H9 (cell line): Measurements from ENCODE around the gene DGLUCY. TPM values are rescaled to one million over a fixed set of nuclear protein-coding genes. Genes with fewer than 3 reads are reported as not detected.

Source experiments
- DNase-seq: peaks from one replicate; pipeline ENCODE4 v3.0.0-alpha.2; 2017
- H2AFZ ChIP-seq: one replicate; pipeline ENCODE4 v1.6.1; 2013; ENCODE audit warnings: mild to moderate bottlenecking, low read length, control low read depth, moderate library complexity
- H2AK5ac ChIP-seq: 2 replicates; pipeline ENCODE4 v1.6.1; 2013; ENCODE audit warnings: low read length, control low read depth, mixed read lengths; ENCODE audit not compliant: insufficient read length
- H2BK120ac ChIP-seq: one replicate; pipeline ENCODE4 v1.6.1; 2013; ENCODE audit warnings: low read depth, mild to moderate bottlenecking, low read length, control low read depth, inconsistent platforms; ENCODE audit not compliant: poor library complexity, severe bottlenecking
- H2BK12ac ChIP-seq: 2 replicates; pipeline ENCODE4 v1.6.1; 2013; ENCODE audit warnings: low read length, control low read depth, mixed read lengths, low read depth; ENCODE audit not compliant: insufficient read length
- H2BK15ac ChIP-seq: 2 replicates; pipeline ENCODE4 v1.6.1; 2013; ENCODE audit warnings: low read depth, low read length, control low read depth
- H2BK20ac ChIP-seq: one replicate; pipeline ENCODE4 v1.6.1; 2013; ENCODE audit warnings: low read depth, mild to moderate bottlenecking, low read length, control low read depth, inconsistent platforms; ENCODE audit not compliant: poor library complexity, severe bottlenecking
- H2BK5ac ChIP-seq: 2 replicates; pipeline ENCODE4 v1.6.1; 2013; ENCODE audit warnings: low read length, control low read depth, mixed read lengths; ENCODE audit not compliant: insufficient read length
- H3K14ac ChIP-seq: 2 replicates; pipeline ENCODE4 v1.6.1; 2013; ENCODE audit warnings: low read length, control low read depth; ENCODE audit not compliant: insufficient read depth
- H3K18ac ChIP-seq: 2 replicates; pipeline ENCODE4 v1.6.1; 2013; ENCODE audit warnings: low read depth, mild to moderate bottlenecking, mixed read lengths, low read length, control low read depth; ENCODE audit not compliant: insufficient read length
- H3K23ac ChIP-seq: 2 replicates; pipeline ENCODE4 v1.6.1; 2013; ENCODE audit warnings: low read length, control low read depth, mixed read lengths, low read depth; ENCODE audit not compliant: insufficient read length
- H3K23me2 ChIP-seq: 2 replicates; pipeline ENCODE4 v1.6.1; 2013; ENCODE audit warnings: low read depth, mild to moderate bottlenecking, mixed read lengths, low read length, control low read depth; ENCODE audit not compliant: insufficient read length, poor library complexity, severe bottlenecking
- H3K27ac ChIP-seq: 2 replicates; pipeline ENCODE4 v1.5.1; 2013; ENCODE audit warnings: low read length, control low read depth, mixed read lengths, low read depth; ENCODE audit not compliant: insufficient read length
- H3K27me3 ChIP-seq: 2 replicates; pipeline ENCODE4 v1.6.1; 2013; ENCODE audit warnings: low read length, control low read depth, inconsistent platforms; ENCODE audit not compliant: insufficient read depth
- H3K4ac ChIP-seq: 2 replicates; pipeline ENCODE4 v1.6.1; 2013; ENCODE audit warnings: low read depth, mild to moderate bottlenecking, control low read depth, inconsistent platforms, low read length, moderate library complexity
- H3K4me1 ChIP-seq: 2 replicates; pipeline ENCODE4 v1.6.1; 2013; ENCODE audit warnings: low read length, control low read depth, inconsistent platforms; ENCODE audit not compliant: insufficient read depth
- H3K4me2 ChIP-seq: 2 replicates; pipeline ENCODE4 v1.6.1; 2013; ENCODE audit warnings: low read length, control low read depth, mixed read lengths; ENCODE audit not compliant: insufficient read length, insufficient read depth
- H3K56ac ChIP-seq: 2 replicates; pipeline ENCODE4 v1.6.1; 2013; ENCODE audit warnings: low read depth, mild to moderate bottlenecking, mixed read lengths, low read length, control low read depth; ENCODE audit not compliant: insufficient read length
- H3K79me1 ChIP-seq: 2 replicates; pipeline ENCODE4 v1.6.1; 2013; ENCODE audit warnings: low read depth, mild to moderate bottlenecking, moderate library complexity, low read length, control low read depth, inconsistent platforms; ENCODE audit not compliant: insufficient read depth, poor library complexity, severe bottlenecking
- H3K79me2 ChIP-seq: 2 replicates; pipeline ENCODE4 v1.6.1; 2013; ENCODE audit warnings: low read length, control low read depth, inconsistent platforms; ENCODE audit not compliant: insufficient read depth
- H3K9ac ChIP-seq: 2 replicates; pipeline ENCODE4 v1.6.1; 2013; ENCODE audit warnings: low read length, control low read depth, mixed read lengths; ENCODE audit not compliant: insufficient read length; ENCODE audit errors: extremely low read depth
- H3K9me3 ChIP-seq: one replicate; pipeline ENCODE4 v1.6.1; 2013; ENCODE audit warnings: low read depth, low read length, inconsistent platforms; ENCODE audit not compliant: control insufficient read depth
- H3T11ph ChIP-seq: one replicate; pipeline ENCODE4 v1.6.1; 2013; ENCODE audit warnings: mild to moderate bottlenecking, low read length, control low read depth, inconsistent platforms
- H4K20me1 ChIP-seq: one replicate; pipeline ENCODE4 v1.6.1; 2013; ENCODE audit not compliant: control insufficient read depth, insufficient read length, insufficient read depth
- H4K5ac ChIP-seq: 2 replicates; pipeline ENCODE4 v1.6.1; 2013; ENCODE audit warnings: low read depth, mild to moderate bottlenecking, mixed read lengths, low read length, control low read depth; ENCODE audit not compliant: insufficient read length
- H4K8ac ChIP-seq: replicated peaks from 2 replicates; pipeline ENCODE4 v1.6.1; 2013; ENCODE audit warnings: low read length, control low read depth, mixed read lengths, low read depth; ENCODE audit not compliant: insufficient read length
- H4K91ac ChIP-seq: 2 replicates; pipeline ENCODE4 v1.6.1; 2013; ENCODE audit warnings: low read depth, mild to moderate bottlenecking, moderate library complexity, mixed read lengths, low read length, control low read depth; ENCODE audit not compliant: insufficient read length
- H3K27ac Mint-ChIP-seq, 3 experiments: 2 replicates in 2 of 3; 3 replicates in 1 of 3; pipeline ENCODE4 v1.8.0; 2020 to 2021; ENCODE audit warnings: mixed read lengths in 3 of 3, mild to moderate bottlenecking in 1 of 3, moderate library complexity in 1 of 3
- H3K27me3 Mint-ChIP-seq: 2 replicates; pipeline ENCODE4 v1.8.0; 2021; ENCODE audit warnings: low read depth, mild to moderate bottlenecking, moderate library complexity, mixed read lengths
- H3K36me3 Mint-ChIP-seq, 3 experiments: 2 replicates in 2 of 3; 3 replicates in 1 of 3; pipeline ENCODE4 v1.8.0; 2020 to 2021; ENCODE audit warnings: low read depth in 3 of 3, mixed read lengths in 3 of 3; ENCODE audit not compliant: insufficient read depth in 1 of 3
- H3K4me1 Mint-ChIP-seq, 2 experiments: 2 replicates each; pipeline ENCODE4 v1.8.0; 2020; ENCODE audit warnings: mixed read lengths in 2 of 2
- H3K4me3 Mint-ChIP-seq, 2 experiments: 2 replicates in 1 of 2; 3 replicates in 1 of 2; pipeline ENCODE4 v1.8.0; 2020 to 2021; ENCODE audit warnings: mild to moderate bottlenecking in 2 of 2, mixed read lengths in 2 of 2, moderate library complexity in 1 of 2
- H3K9me3 Mint-ChIP-seq, 2 experiments: 2 replicates in 1 of 2; 3 replicates in 1 of 2; pipeline ENCODE4 v1.8.0; 2020; ENCODE audit warnings: mild to moderate bottlenecking in 2 of 2, mixed read lengths in 2 of 2, moderate library complexity in 1 of 2
- WGBS: extraction: QIAGEN DNeasy Blood & Tissue Kit; methylation state at CpG from one replicate; pipeline ENCODE4 v1.1.7; 2013; ENCODE audit warnings: missing lambda C conversion rate, low lambda C conversion rate, mixed read lengths; ENCODE audit not compliant: insufficient read length; ENCODE audit errors: extremely low coverage; 5-methylcytosine and 5-hydroxymethylcytosine counted together
- total RNA-seq: library from RNA; stranded (reverse); gene quantifications from 2 replicates; pipeline ENCODE4 v1.2.1, GENCODE V29; 2021
- TF ChIP-seq, protein P1 (sequence below): fragments of 200-600 bp; sonication (generic); conservative IDR thresholded peaks from 3 replicates; pipeline ENCODE4 v1.8.0; 2021; ENCODE audit warnings: antibody characterized with exemption, mild to moderate bottlenecking

The DGLUCY gene
- total RNA-seq, 1 experiment from 2014 or later: 29.6 TPM

DNA sequence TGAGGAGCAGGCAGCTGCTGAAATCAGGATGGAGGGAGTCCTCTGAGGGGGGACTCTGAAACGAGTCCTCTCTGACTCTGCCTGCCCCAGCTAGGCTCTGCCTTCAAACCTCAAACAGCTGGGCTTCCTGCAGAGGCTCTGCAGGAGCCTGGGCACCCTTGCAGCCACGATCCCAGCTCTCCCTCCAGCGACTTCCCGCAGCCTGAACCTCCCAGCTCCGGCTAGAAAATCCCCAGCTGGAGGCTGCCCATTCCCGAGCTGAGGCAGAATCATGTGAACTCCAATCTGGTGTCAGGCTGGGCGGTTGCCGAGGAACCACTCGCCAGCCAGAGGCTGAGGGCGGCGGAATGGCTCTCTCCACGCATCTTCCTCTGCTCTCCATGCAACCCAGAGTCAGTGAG is 130.6 kb downstream of the DGLUCY start, which contains the start of gene GPR68:
GPR68 (minus strand) TSS at position 204 of the 401 bp plus-strand sequence. CDS start 9,654 bp downstream, outside the sequence.
- Histone ChIP-seq H2BK120ac (no peak within 1 kb of the TSS), H2BK12ac (no peak within 1 kb of the TSS), H3K14ac (no peak within 1 kb of the TSS; the same call in 1 of the 2 replicates), H3K9me3 (no peaks in the 10 kb centered on the region), H2BK15ac (no peak within 1 kb of the TSS), H4K8ac (no peak within 1 kb of the TSS), H3K4me2 (no peak within 1 kb of the TSS), H4K20me1 (no peaks in the 10 kb centered on the region), H3K23me2 (no peaks in the 10 kb centered on the region), H3K56ac (no peak within 1 kb of the TSS), H2BK20ac (no peak within 1 kb of the TSS), H4K5ac (no peak within 1 kb of the TSS), H3K27me3 (no peaks in the 10 kb centered on the region), H3K4ac (no peak within 1 kb of the TSS), H3K4me1 (no peaks in the 10 kb centered on the region), H3K18ac (no peak within 1 kb of the TSS), H2AK5ac (no peak within 1 kb of the TSS), H3K23ac (no peak within 1 kb of the TSS), H3T11ph (no peak within 1 kb of the TSS), H4K91ac (no peak within 1 kb of the TSS), H2AFZ (no peak within 1 kb of the TSS), H3K9ac (no peak within 1 kb of the TSS), H3K79me1 (no peaks in the 10 kb centered on the region), H3K27ac (no peak within 1 kb of the TSS), H2BK5ac (no peak within 1 kb of the TSS), H3K79me2 (no peaks in the 10 kb centered on the region)
- peak; percentile 67 for DNase-seq
- Mint-ChIP-seq H3K4me1 (peaks cover 2 to 12% of the 10 kb centered on the region in 2 experiments; a peak in 3 of 4 replicates), H3K9me3 (peaks cover 0 to 3% of the 10 kb centered on the region in 2 experiments; a peak in 3 of 5 replicates), H3K27ac (peak within 1 kb of the TSS in 1 of 3 experiments; percentile 29; a peak in 1 of 7 replicates), H3K27me3 (peaks cover 14% of the 10 kb centered on the region), H3K36me3 (no peaks in the 10 kb centered on the region; a peak in 1 of 7 replicates), H3K4me3 (no peak within 1 kb of the TSS; a peak in 1 of 5 replicates)
- WGBS: no CpG with 5 or more reads among the region's 12 CpGs
- TF ChIP-seq, protein P1, sequence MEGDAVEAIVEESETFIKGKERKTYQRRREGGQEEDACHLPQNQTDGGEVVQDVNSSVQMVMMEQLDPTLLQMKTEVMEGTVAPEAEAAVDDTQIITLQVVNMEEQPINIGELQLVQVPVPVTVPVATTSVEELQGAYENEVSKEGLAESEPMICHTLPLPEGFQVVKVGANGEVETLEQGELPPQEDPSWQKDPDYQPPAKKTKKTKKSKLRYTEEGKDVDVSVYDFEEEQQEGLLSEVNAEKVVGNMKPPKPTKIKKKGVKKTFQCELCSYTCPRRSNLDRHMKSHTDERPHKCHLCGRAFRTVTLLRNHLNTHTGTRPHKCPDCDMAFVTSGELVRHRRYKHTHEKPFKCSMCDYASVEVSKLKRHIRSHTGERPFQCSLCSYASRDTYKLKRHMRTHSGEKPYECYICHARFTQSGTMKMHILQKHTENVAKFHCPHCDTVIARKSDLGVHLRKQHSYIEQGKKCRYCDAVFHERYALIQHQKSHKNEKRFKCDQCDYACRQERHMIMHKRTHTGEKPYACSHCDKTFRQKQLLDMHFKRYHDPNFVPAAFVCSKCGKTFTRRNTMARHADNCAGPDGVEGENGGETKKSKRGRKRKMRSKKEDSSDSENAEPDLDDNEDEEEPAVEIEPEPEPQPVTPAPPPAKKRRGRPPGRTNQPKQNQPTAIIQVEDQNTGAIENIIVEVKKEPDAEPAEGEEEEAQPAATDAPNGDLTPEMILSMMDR: no peak
